GM12891 (cell line): Measurements from ENCODE around the gene YAE1.

Source experiments
- POLR2A ChIP-seq: IDR thresholded peaks from 2 replicates; pipeline ENCODE4 v1.6.1; 2011; ENCODE audit warnings: low read depth, low read length, control low read depth
- POLR2AphosphoS5 ChIP-seq: IDR thresholded peaks from 2 replicates; pipeline ENCODE4 v1.6.1; 2011; ENCODE audit warnings: low read depth, low read length, control low read depth
- SPI1 ChIP-seq: IDR thresholded peaks from 2 replicates; pipeline ENCODE4 v1.6.1; 2011; ENCODE audit warnings: low read depth, low read length, control low read depth

DNA sequence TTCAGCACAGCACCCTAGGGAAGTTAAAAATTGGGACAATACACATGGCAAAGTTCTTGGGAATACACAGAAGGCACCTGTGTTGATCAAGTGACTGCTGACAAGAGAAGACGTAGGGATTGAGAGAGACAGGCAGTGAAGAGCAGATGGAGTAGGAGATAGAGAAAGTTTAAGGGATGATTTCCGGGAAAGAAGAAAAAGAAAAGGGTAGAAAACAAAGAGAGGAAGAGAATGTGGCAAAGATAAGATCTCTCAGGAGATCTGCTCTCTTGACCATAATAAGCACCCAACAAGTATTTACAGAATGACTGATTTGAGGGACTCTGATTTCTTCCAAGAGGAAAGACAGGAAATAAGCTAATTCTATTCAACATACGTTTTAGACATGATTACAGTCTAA is 42.1 kb downstream of the YAE1 start:
- TF ChIP-seq POLR2AphosphoS5 (no peak), POLR2A (no peak), SPI1 (no peak)
